Tibial artery (tissue), 4 donors: ENCODE data around the gene BAG1.

Experiments
- DNase-seq, 2 donors: peaks; one replicate each; pipeline ENCODE4 v3.0.0-alpha.2; 2019
- H3K27ac ChIP-seq, 2 donors: fragments of 200-600 bp; sonication (generic) in 1 of 2; 1 replicate in 1 of 2; 2 replicates in 1 of 2; pipeline ENCODE4 v1.5.1; 2018 to 2019; ENCODE audit warnings: mild to moderate bottlenecking in 1 of 2
- H3K27me3 ChIP-seq, 2 donors: fragments of 200-600 bp; sonication (generic) in 1 of 2; one replicate each; pipeline versions ENCODE4 v1.5.1 to v1.6.0; 2016 to 2019
- H3K36me3 ChIP-seq, 3 donors: fragments of 200-600 bp; sonication (generic) in 2 of 3; one replicate each; pipeline ENCODE4 v1.5.1; 2016 to 2019; ENCODE audit warnings: mild to moderate bottlenecking in 2 of 3
- H3K4me1 ChIP-seq, 4 donors: fragments of 200-600 bp; sonication (generic) in 2 of 4; 1 replicate in 3 of 4; 2 replicates in 1 of 4; pipeline ENCODE4 v1.5.1; 2016 to 2019
- H3K4me3 ChIP-seq, 2 donors: fragments of 200-600 bp; sonication (generic) in 1 of 2; 1 replicate in 1 of 2; 2 replicates in 1 of 2; pipeline ENCODE4 v1.5.1; 2018 to 2019; ENCODE audit warnings: mild to moderate bottlenecking in 2 of 2
- H3K9me3 ChIP-seq, 3 donors: fragments of 200-600 bp; sonication (generic) in 1 of 3; one replicate each; pipeline ENCODE4 v1.5.1; 2016 to 2019
- intact Hi-C: fragments of 100-400 bp; cut with DNase I; formaldehyde crosslinking; loops from one replicate; pipeline ENCODE4 v1.15.0; 2023; ENCODE audit warnings: low total_unique reads
- TF ChIP-seq, protein P1 (sequence below), 2 experiments: fragments of 200-600 bp in 1 of 2; fragments of 450-650 bp in 1 of 2; IDR thresholded peaks; one replicate each; pipeline ENCODE4 v1.5.1; 2017 to 2019; ENCODE audit warnings: antibody characterized with exemption in 2 of 2, mild to moderate bottlenecking in 1 of 2, moderate library complexity in 1 of 2

The BAG1 gene

DNA sequence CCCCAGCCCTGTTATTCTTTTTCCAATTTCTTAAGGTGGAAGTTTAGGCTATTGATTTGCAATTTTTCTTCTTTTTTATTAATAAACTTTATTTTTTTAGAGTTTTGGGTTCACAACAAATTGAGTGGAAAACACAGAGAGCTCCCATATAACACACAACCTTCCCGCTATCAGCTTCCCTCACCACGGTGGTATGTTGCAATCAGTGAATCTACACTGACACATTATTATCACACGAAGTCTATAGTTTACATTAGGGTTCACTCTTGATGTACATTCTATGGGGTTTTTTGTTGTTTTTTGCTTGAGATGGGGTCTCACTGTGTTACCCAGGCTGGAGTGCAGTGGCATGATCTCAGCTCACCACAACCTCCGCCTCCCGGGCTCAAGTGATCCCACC, 21.0 kb upstream of the BAG1 start:
- H3K4me1 ChIP-seq = peaks cover 0 to 18% (median 9%) of the 10 kb centered on the region in 4 donors
- intact Hi-C loops = no loop called here

GRCh38 chr9:33277484-33277883, 13.0 kb upstream of the BAG1 start:
- intact Hi-C loops = no loop called here
- H3K9me3 ChIP-seq = no peaks in the 10 kb centered on the region
- H3K36me3 ChIP-seq = peaks cover 83 to 99% (median 86%) of the 10 kb centered on the region in 3 donors
- TF ChIP-seq, protein P1, sequence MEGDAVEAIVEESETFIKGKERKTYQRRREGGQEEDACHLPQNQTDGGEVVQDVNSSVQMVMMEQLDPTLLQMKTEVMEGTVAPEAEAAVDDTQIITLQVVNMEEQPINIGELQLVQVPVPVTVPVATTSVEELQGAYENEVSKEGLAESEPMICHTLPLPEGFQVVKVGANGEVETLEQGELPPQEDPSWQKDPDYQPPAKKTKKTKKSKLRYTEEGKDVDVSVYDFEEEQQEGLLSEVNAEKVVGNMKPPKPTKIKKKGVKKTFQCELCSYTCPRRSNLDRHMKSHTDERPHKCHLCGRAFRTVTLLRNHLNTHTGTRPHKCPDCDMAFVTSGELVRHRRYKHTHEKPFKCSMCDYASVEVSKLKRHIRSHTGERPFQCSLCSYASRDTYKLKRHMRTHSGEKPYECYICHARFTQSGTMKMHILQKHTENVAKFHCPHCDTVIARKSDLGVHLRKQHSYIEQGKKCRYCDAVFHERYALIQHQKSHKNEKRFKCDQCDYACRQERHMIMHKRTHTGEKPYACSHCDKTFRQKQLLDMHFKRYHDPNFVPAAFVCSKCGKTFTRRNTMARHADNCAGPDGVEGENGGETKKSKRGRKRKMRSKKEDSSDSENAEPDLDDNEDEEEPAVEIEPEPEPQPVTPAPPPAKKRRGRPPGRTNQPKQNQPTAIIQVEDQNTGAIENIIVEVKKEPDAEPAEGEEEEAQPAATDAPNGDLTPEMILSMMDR (IDR thresholded peaks at IDR 0.05) = no peak
- H3K27me3 ChIP-seq = no peaks in the 10 kb centered on the region
- DNase-seq = no peak
- H3K4me3 ChIP-seq = no peak overlapping the region
- no peaks in the 10 kb centered on the region for H3K4me1 ChIP-seq
- H3K27ac ChIP-seq = no peak overlapping the region

More for the DNA sequence above, 21.0 kb upstream of the BAG1 start:
- Histone ChIP-seq H3K36me3 (peaks cover 26 to 42% (median 32%) of the 10 kb centered on the region in 3 donors), H3K27me3 (no peaks in the 10 kb centered on the region), H3K9me3 (no peaks in the 10 kb centered on the region), H3K27ac (no peak overlapping the region), H3K4me3 (no peak overlapping the region)
- TF ChIP-seq, protein P1 (IDR thresholded peaks at IDR 0.05) = no peak
- no peak for DNase-seq

GRCh38 chr9:33273972-33274328, 9.4 kb upstream of the BAG1 start:
- TF ChIP-seq, protein P1 (IDR thresholded peaks at IDR 0.05) = no peak
- no peak for DNase-seq
- Histone ChIP-seq H3K4me1 (no peaks in the 10 kb centered on the region), H3K27me3 (no peaks in the 10 kb centered on the region), H3K4me3 (no peak overlapping the region), H3K36me3 (peaks cover 80 to 99% (median 91%) of the 10 kb centered on the region in 3 donors), H3K27ac (no peak overlapping the region), H3K9me3 (no peaks in the 10 kb centered on the region)
- intact Hi-C loops = no loop called here

GRCh38 chr9:33273266-33273971, 8.9 kb upstream of the BAG1 start:
- H3K4me3 ChIP-seq = no peak overlapping the region
- H3K4me1 ChIP-seq = no peaks in the 10 kb centered on the region
- no peak overlapping the region for H3K27ac ChIP-seq
- TF ChIP-seq, protein P1 (IDR thresholded peaks at IDR 0.05) = no peak
- no peaks in the 10 kb centered on the region for H3K27me3 ChIP-seq
- intact Hi-C loops = no loop called here
- H3K9me3 ChIP-seq = no peaks in the 10 kb centered on the region
- peaks cover 74 to 99% (median 88%) of the 10 kb centered on the region in 3 donors for H3K36me3 ChIP-seq
- no peak for DNase-seq

DNA sequence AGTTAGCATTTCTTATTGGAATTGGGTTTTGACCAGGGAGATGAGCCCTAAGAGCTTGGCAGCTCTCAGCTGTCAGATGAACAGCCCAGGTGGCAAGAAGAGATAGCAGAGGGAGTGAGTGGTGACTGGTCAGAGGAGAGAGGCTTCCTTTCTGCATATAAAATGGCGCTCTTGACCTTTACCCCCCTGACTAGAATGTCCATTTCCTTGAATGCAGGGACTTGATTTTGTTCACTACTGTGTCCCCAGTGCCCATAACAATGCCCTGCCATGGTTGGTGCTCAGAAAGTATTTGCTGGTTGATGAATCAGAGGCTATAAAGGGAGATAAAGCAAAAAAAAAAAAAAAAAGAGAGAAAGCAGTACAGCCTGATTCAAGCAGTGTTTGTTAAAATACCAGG, 7.6 kb upstream of the BAG1 start:
- intact Hi-C loops = no loop called here
- H3K36me3 ChIP-seq = peaks cover 64 to 99% (median 83%) of the 10 kb centered on the region in 3 donors
- no peaks in the 10 kb centered on the region for H3K4me1 ChIP-seq
- TF ChIP-seq, protein P1 (IDR thresholded peaks at IDR 0.05) = no peak
- H3K27ac ChIP-seq = no peak overlapping the region
- no peaks in the 10 kb centered on the region for H3K9me3 ChIP-seq
- DNase-seq = no peak
- no peak overlapping the region for H3K4me3 ChIP-seq
- no peaks in the 10 kb centered on the region for H3K27me3 ChIP-seq
